ENCODE results near the gene KCNK4. TPM values are rescaled to one million over a fixed set of nuclear protein-coding genes. Genes with fewer than 3 reads are reported as not detected.

Gene KCNK4
- total and polyA plus RNA-seq, 11 donors: not detected

- ATAC-seq: no peak
- Histone ChIP-seq H3K9me3 (no peaks in the 10 kb centered on the region), H3K27me3 (no peaks in the 10 kb centered on the region), H3K36me3 (peaks cover 0 to 16% (median 0%) of the 10 kb centered on the region in 9 donors), H3K4me3 (no peak overlapping the region), H3K4me1 (peaks cover 0 to 6% (median 0%) of the 10 kb centered on the region in 12 donors), H3K27ac (no peak overlapping the region)
- no peak for TF ChIP-seq POLR2A (IDR thresholded peaks at IDR 0.05)
- no peak for TF ChIP-seq CTCF (IDR thresholded peaks at IDR 0.05)
- intact Hi-C loops (cut with DNase I): no loop called here
- no peak for DNase-seq
- 85 to 90% (median 88%) methylated on average over 11 of the region's 11 CpGs for WGBS, 4 donors
Observed at GRCh38 chr11:64349404-64349803, 58.3 kb downstream of the KCNK4 start.

Small RNA genes within 50 kb of the gene (microRNA-seq; reads per million reads assigned to microRNA genes)
- gene MIR7155: 0.62 to 1.2 (median 0.71) reads per million in 4 donors

Other genes with a start within 250 kb of the KCNK4 start
- 100 to 1,000 TPM in 6 of 9 donors, 10 to 100 TPM in 3; 61.3 to 166 (median 116) TPM for gene MACROD1, start 125.2 kb upstream of the KCNK4 start, total RNA-seq
- 100 to 1,000 TPM in 1 of 2 donors, 10 to 100 TPM in 1; 48.9 to 287 TPM for gene MACROD1, start 125.2 kb upstream of the KCNK4 start, polyA plus RNA-seq
- 100 to 1,000 TPM in 2 of 9 donors, 10 to 100 TPM in 7; 74.9 to 143 (median 88.8) TPM for gene STIP1, start 105.1 kb upstream of the KCNK4 start, total RNA-seq
- gene STIP1, start 105.1 kb upstream of the KCNK4 start, polyA plus RNA-seq: 100 to 1,000 TPM in 1 of 2 donors, 10 to 100 TPM in 1; 68.8 to 175 TPM
- 10 to 100 TPM in 2 of 9 donors, 1 to 10 TPM in 7; 3.4 to 71.5 (median 5.7) TPM for gene FERMT3, start 84.6 kb upstream of the KCNK4 start, total RNA-seq
- 1 to 10 TPM; 2.8 to 7.9 TPM for gene FERMT3, start 84.6 kb upstream of the KCNK4 start, polyA plus RNA-seq
- gene TRPT1, start 65.1 kb upstream of the KCNK4 start, total RNA-seq: 100 to 1,000 TPM in 2 of 9 donors, 10 to 100 TPM in 7; 51.2 to 146 (median 63.3) TPM
- 100 to 1,000 TPM in 1 of 2 donors, 10 to 100 TPM in 1; 65.3 to 123 TPM for gene TRPT1, start 65.1 kb upstream of the KCNK4 start, polyA plus RNA-seq
- gene NUDT22, start 65.0 kb upstream of the KCNK4 start, total RNA-seq: 10 to 100 TPM; 63.7 to 93.0 (median 70.3) TPM
- 10 to 100 TPM; 74.9 to 90.9 TPM for gene NUDT22, start 65.0 kb upstream of the KCNK4 start, polyA plus RNA-seq
- 10 to 100 TPM; 31.2 to 63.6 (median 47.2) TPM for gene DNAJC4, start 60.8 kb upstream of the KCNK4 start, total RNA-seq
- gene DNAJC4, start 60.8 kb upstream of the KCNK4 start, polyA plus RNA-seq: 100 to 1,000 TPM in 1 of 2 donors, 10 to 100 TPM in 1; 33.8 to 123 TPM
- 100 to 1,000 TPM; 172 to 332 (median 241) TPM for gene VEGFB, start 56.7 kb upstream of the KCNK4 start, total RNA-seq
- gene VEGFB, start 56.7 kb upstream of the KCNK4 start, polyA plus RNA-seq: 100 to 1,000 TPM; 127 to 304 TPM
- gene FKBP2, start 50.2 kb upstream of the KCNK4 start, total RNA-seq: 10 to 100 TPM; 35.0 to 71.5 (median 51.8) TPM
- gene FKBP2, start 50.2 kb upstream of the KCNK4 start, polyA plus RNA-seq: 100 to 1,000 TPM; 226 to 250 TPM
- 100 to 1,000 TPM in 4 of 9 donors, 10 to 100 TPM in 5; 69.6 to 244 (median 90.4) TPM for gene PPP1R14B, start 44.4 kb upstream of the KCNK4 start, total RNA-seq
- gene PPP1R14B, start 44.4 kb upstream of the KCNK4 start, polyA plus RNA-seq: 100 to 1,000 TPM; 160 to 167 TPM
- 10 to 100 TPM in 3 of 9 donors, 1 to 10 TPM in 6; 7.6 to 19.1 (median 9.8) TPM for gene PLCB3, start 39.8 kb upstream of the KCNK4 start, total RNA-seq
- gene PLCB3, start 39.8 kb upstream of the KCNK4 start, polyA plus RNA-seq: 10 to 100 TPM in 1 of 2 donors, 1 to 10 TPM in 1; 7.4 to 11.6 TPM
- 100 to 1,000 TPM in 2 of 9 donors, 10 to 100 TPM in 7; 41.5 to 123 (median 49.9) TPM for gene BAD, start 6.6 kb upstream of the KCNK4 start, total RNA-seq
- 10 to 100 TPM; 76.9 to 94.6 TPM for gene BAD, start 6.6 kb upstream of the KCNK4 start, polyA plus RNA-seq
- 10 to 100 TPM; 24.3 to 48.3 (median 26.2) TPM for gene GPR137, start 5.5 kb upstream of the KCNK4 start, total RNA-seq
- 10 to 100 TPM; 20.2 to 44.0 TPM for gene GPR137, start 5.5 kb upstream of the KCNK4 start, polyA plus RNA-seq
- gene CATSPERZ, start 9.1 kb downstream of the KCNK4 start, total RNA-seq: not detected
- gene CATSPERZ, start 9.1 kb downstream of the KCNK4 start, polyA plus RNA-seq: not detected
- 100 to 1,000 TPM in 8 of 9 donors, 10 to 100 TPM in 1; 94.0 to 291 (median 145) TPM for gene ESRRA, start 14.2 kb downstream of the KCNK4 start, total RNA-seq
- 100 to 1,000 TPM; 217 to 260 TPM for gene ESRRA, start 14.2 kb downstream of the KCNK4 start, polyA plus RNA-seq
- 100 to 1,000 TPM in 4 of 9 donors, 10 to 100 TPM in 5; 80.0 to 169 (median 95.6) TPM for gene TRMT112, start 26.3 kb downstream of the KCNK4 start, total RNA-seq
- 100 to 1,000 TPM; 172 to 186 TPM for gene TRMT112, start 26.3 kb downstream of the KCNK4 start, polyA plus RNA-seq
- 100 to 1,000 TPM; 220 to 561 (median 290) TPM for gene PRDX5, start 26.8 kb downstream of the KCNK4 start, total RNA-seq
- gene PRDX5, start 26.8 kb downstream of the KCNK4 start, polyA plus RNA-seq: 100 to 1,000 TPM; 385 to 882 TPM
- gene CCDC88B, start 48.9 kb downstream of the KCNK4 start, total RNA-seq: 10 to 100 TPM in 1 of 9 donors, 1 to 10 TPM in 8; 4.1 to 16.2 (median 7.3) TPM
- 10 to 100 TPM in 1 of 2 donors, 1 to 10 TPM in 1; 8.1 to 24.0 TPM for gene CCDC88B, start 48.9 kb downstream of the KCNK4 start, polyA plus RNA-seq
- 10 to 100 TPM; 12.8 to 32.5 (median 18.3) TPM for gene RPS6KA4, start 67.9 kb downstream of the KCNK4 start, total RNA-seq
- gene RPS6KA4, start 67.9 kb downstream of the KCNK4 start, polyA plus RNA-seq: 10 to 100 TPM; 15.0 to 30.4 TPM